HepG2 (cell line): ENCODE measurements around the gene VRK3. TPM values are rescaled to one million over a fixed set of nuclear protein-coding genes. Genes with fewer than 3 reads are reported as not detected.

ENCODE experiments used
- BHLHE40 ChIP-seq: IDR thresholded peaks from 2 replicates; pipeline ENCODE4 v1.6.1; 2011; ENCODE audit warnings: low read length, improper control_type of control experiment
- BRF2 ChIP-seq: sonication (generic); formaldehyde crosslinking; IDR thresholded peaks from 2 replicates; pipeline ENCODE4 v1.8.1; 2022; ENCODE audit warnings: mild to moderate bottlenecking, missing genetic modification reagents
- CENPT ChIP-seq: sonication (generic); formaldehyde crosslinking; IDR thresholded peaks from 2 replicates; pipeline ENCODE4 v1.8.0; 2022; ENCODE audit warnings: low read depth, mild to moderate bottlenecking, moderate library complexity, missing genetic modification reagents
- ELK4 ChIP-seq: sonication (generic); formaldehyde crosslinking; IDR thresholded peaks from 2 replicates; pipeline ENCODE4 v1.9.0; 2021; ENCODE audit warnings: missing genetic modification reagents, borderline replicate concordance
- GPN1 ChIP-seq: sonication (generic); formaldehyde crosslinking; IDR thresholded peaks from 2 replicates; pipeline ENCODE4 v1.5.1; 2020; ENCODE audit warnings: missing genetic modification reagents, borderline replicate concordance
- ISL2 ChIP-seq: sonication (generic); formaldehyde crosslinking; IDR thresholded peaks from 2 replicates; pipeline ENCODE4 v1.5.0; 2020; ENCODE audit warnings: missing genetic modification reagents
- POGZ ChIP-seq: sonication (generic); formaldehyde crosslinking; IDR thresholded peaks from 2 replicates; pipeline ENCODE4 v1.4.0; 2020; ENCODE audit warnings: mild to moderate bottlenecking, missing genetic modification reagents
- SMAD1 ChIP-seq: sonication (generic); formaldehyde crosslinking; IDR thresholded peaks from 2 replicates; pipeline ENCODE4 v1.4.0; 2020; ENCODE audit warnings: missing genetic modification reagents, low read depth, mild to moderate bottlenecking, borderline replicate concordance
- SMARCC2 ChIP-seq: fragments of 450-650 bp; IDR thresholded peaks from 2 replicates; pipeline ENCODE4 v1.6.1; 2017; ENCODE audit warnings: antibody characterized with exemption, mild to moderate bottlenecking
- SP140L ChIP-seq: sonication (generic); formaldehyde crosslinking; IDR thresholded peaks from 2 replicates; pipeline ENCODE4 v1.4.0; 2020; ENCODE audit warnings: missing genetic modification reagents, borderline replicate concordance
- THYN1 ChIP-seq: sonication (generic); formaldehyde crosslinking; IDR thresholded peaks from 2 replicates; pipeline ENCODE4 v1.8.1; 2023; ENCODE audit warnings: low read depth, mild to moderate bottlenecking, moderate library complexity, missing genetic modification reagents, borderline replicate concordance
- ZBTB26 ChIP-seq: IDR thresholded peaks from 2 replicates; pipeline ENCODE4 v1.6.1; 2016; ENCODE audit warnings: missing compliant biosample characterization, missing genetic modification reagents, borderline replicate concordance
- ZFP36 ChIP-seq: fragments of 150-350 bp; IDR thresholded peaks from 2 replicates; pipeline ENCODE4 v1.6.1; 2018; ENCODE audit warnings: borderline replicate concordance, low read length, low read depth; ENCODE audit not compliant: partially characterized antibody
- ZNF101 ChIP-seq: sonication (generic); formaldehyde crosslinking; IDR thresholded peaks from 2 replicates; pipeline ENCODE4 v1.4.0; 2020; ENCODE audit warnings: mild to moderate bottlenecking, low read depth, missing genetic modification reagents, borderline replicate concordance
- ZNF274 ChIP-seq: sonication (generic); formaldehyde crosslinking; IDR thresholded peaks from 2 replicates; pipeline ENCODE4 v1.5.1; 2020; ENCODE audit warnings: mild to moderate bottlenecking, missing genetic modification reagents
- ZNF282 ChIP-seq: fragments of 450-650 bp; IDR thresholded peaks from 2 replicates; pipeline ENCODE4 v1.6.1; 2018; ENCODE audit not compliant: partially characterized antibody
- ZNF569 ChIP-seq: sonication (generic); formaldehyde crosslinking; IDR thresholded peaks from 2 replicates; pipeline ENCODE4 v1.5.0; 2020; ENCODE audit warnings: mild to moderate bottlenecking, missing genetic modification reagents, moderate library complexity, borderline replicate concordance
- ZNF572 ChIP-seq: sonication (generic); formaldehyde crosslinking; IDR thresholded peaks from 2 replicates; pipeline ENCODE4 v1.5.1; 2020; ENCODE audit warnings: mild to moderate bottlenecking, missing genetic modification reagents
- ZNF713 ChIP-seq: sonication (generic); formaldehyde crosslinking; IDR thresholded peaks from 2 replicates; pipeline ENCODE4 v1.4.0; 2020; ENCODE audit warnings: mild to moderate bottlenecking, missing genetic modification reagents
- ZNF839 ChIP-seq: sonication (generic); formaldehyde crosslinking; IDR thresholded peaks from 2 replicates; pipeline ENCODE4 v1.4.0; 2020; ENCODE audit warnings: missing genetic modification reagents, mild to moderate bottlenecking, borderline replicate concordance
- ZNF841 ChIP-seq: sonication (generic); formaldehyde crosslinking; IDR thresholded peaks from 2 replicates; pipeline ENCODE4 v1.8.1; 2023; ENCODE audit warnings: missing genetic modification reagents, borderline replicate concordance
- polyA plus RNA-seq, 8 experiments: library from polyadenylated mRNA; depleted of rRNA in 3 of 8; stranded (reverse) in 7 of 8; unstranded in 1 of 8; fragments of >200 nt; fragmentation: Illumina TruSeq in 4 of 8; extraction: Trizol in 4 of 8; gene quantifications; 2 replicates each; pipeline versions ENCODE4 v1.2.1 to v1.2.3, GENCODE V29; 2011 to 2016; ENCODE audit warnings: low read depth in 4 of 8, missing spikeins in 1 of 8, mixed read lengths in 1 of 8; ENCODE audit not compliant: insufficient read depth in 1 of 8
- total RNA-seq, 5 experiments: library from RNA; depleted of rRNA; stranded (reverse); fragments of >200 nt; fragmentation: Illumina TruSeq; extraction: Trizol; gene quantifications; 2 replicates each; pipeline ENCODE4 v1.2.3, GENCODE V29; 2016; ENCODE audit warnings: low read depth in 1 of 5
- TF ChIP-seq, protein P1 (sequence below): sonication (generic); formaldehyde crosslinking; IDR thresholded peaks from 2 replicates; pipeline ENCODE4 v1.4.0; 2020; ENCODE audit warnings: mild to moderate bottlenecking, missing genetic modification reagents

VRK3 gene
- total and polyA plus RNA-seq, 2 of the 13 experiments (the other 11 are each of a cell fraction or from before 2014, with no cell fraction given), result 23.8 to 28.3 TPM

DNA sequence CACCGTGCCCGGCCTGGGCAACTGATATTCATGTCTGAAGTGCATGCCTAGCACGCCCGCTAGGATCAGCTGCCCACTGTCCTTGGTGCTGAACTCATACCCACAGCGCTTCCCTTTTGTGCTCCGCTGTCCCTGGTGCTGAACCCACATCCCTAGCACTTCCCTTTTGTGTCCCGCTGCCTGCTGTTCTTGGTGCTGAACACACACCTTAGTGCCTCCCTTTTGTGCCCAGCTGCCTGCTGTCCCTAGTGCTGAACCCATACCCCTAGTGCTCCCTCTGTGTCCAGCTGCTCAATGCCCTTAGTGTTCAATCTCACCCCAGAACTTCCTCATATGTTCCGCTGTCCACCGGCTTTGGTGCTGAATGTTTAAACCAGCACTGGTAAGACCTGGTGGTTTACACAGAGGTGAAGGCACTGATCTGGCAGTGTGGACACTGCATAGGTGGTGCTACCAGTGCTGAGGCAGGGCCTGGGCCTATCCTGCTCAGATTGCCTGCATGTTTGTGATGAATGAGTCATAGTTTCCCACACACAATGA, 37.9 kb downstream of the VRK3 start (continued):
- TF ChIP-seq, protein P1, sequence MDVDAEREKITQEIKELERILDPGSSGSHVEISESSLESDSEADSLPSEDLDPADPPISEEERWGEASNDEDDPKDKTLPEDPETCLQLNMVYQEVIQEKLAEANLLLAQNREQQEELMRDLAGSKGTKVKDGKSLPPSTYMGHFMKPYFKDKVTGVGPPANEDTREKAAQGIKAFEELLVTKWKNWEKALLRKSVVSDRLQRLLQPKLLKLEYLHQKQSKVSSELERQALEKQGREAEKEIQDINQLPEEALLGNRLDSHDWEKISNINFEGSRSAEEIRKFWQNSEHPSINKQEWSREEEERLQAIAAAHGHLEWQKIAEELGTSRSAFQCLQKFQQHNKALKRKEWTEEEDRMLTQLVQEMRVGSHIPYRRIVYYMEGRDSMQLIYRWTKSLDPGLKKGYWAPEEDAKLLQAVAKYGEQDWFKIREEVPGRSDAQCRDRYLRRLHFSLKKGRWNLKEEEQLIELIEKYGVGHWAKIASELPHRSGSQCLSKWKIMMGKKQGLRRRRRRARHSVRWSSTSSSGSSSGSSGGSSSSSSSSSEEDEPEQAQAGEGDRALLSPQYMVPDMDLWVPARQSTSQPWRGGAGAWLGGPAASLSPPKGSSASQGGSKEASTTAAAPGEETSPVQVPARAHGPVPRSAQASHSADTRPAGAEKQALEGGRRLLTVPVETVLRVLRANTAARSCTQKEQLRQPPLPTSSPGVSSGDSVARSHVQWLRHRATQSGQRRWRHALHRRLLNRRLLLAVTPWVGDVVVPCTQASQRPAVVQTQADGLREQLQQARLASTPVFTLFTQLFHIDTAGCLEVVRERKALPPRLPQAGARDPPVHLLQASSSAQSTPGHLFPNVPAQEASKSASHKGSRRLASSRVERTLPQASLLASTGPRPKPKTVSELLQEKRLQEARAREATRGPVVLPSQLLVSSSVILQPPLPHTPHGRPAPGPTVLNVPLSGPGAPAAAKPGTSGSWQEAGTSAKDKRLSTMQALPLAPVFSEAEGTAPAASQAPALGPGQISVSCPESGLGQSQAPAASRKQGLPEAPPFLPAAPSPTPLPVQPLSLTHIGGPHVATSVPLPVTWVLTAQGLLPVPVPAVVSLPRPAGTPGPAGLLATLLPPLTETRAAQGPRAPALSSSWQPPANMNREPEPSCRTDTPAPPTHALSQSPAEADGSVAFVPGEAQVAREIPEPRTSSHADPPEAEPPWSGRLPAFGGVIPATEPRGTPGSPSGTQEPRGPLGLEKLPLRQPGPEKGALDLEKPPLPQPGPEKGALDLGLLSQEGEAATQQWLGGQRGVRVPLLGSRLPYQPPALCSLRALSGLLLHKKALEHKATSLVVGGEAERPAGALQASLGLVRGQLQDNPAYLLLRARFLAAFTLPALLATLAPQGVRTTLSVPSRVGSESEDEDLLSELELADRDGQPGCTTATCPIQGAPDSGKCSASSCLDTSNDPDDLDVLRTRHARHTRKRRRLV (CRISPR knock-in tag), result peak; percentile 99
- TF ChIP-seq ZNF101 (CRISPR knock-in tag) (peak; percentile 100), ZNF839 (CRISPR knock-in tag) (peak; percentile 100), ZBTB26 (CRISPR knock-in tag) (peak; percentile 99), BHLHE40 (no peak), CENPT (CRISPR knock-in tag) (peak; percentile 100), ZNF841 (CRISPR knock-in tag) (peak; percentile 99), ZNF274 (CRISPR knock-in tag) (peak; percentile 100), GPN1 (CRISPR knock-in tag) (peak; percentile 99), ELK4 (CRISPR knock-in tag) (peak; percentile 98; the same call in 1 of the 2 replicates), SP140L (CRISPR knock-in tag) (peak; percentile 100), SMAD1 (peak; percentile 99), ISL2 (CRISPR knock-in tag) (peak; percentile 98), SMARCC2 (no peak), ZNF282 (no peak), ZNF713 (CRISPR knock-in tag) (peak; percentile 100; the same call in 1 of the 2 replicates), ZNF572 (CRISPR knock-in tag) (peak; percentile 87; the same call in 1 of the 2 replicates), ZNF569 (CRISPR knock-in tag) (peak; percentile 85; the same call in 1 of the 2 replicates), BRF2 (peak; percentile 99), ZFP36 (no peak), THYN1 (CRISPR knock-in tag) (peak; percentile 100), POGZ (CRISPR knock-in tag) (peak; percentile 54; the same call in 1 of the 2 replicates)
